ES-I3 (cell line): ENCODE measurements around the gene SGTB.

Experiments used
- H3K36me3 ChIP-seq: 2 replicates; pipeline ENCODE4 v1.6.1; 2013; ENCODE audit warnings: mild to moderate bottlenecking, low read length, control low read depth, moderate library complexity; ENCODE audit not compliant: insufficient read depth
- H3K4me1 ChIP-seq: 2 replicates; pipeline ENCODE4 v1.6.1; 2013; ENCODE audit warnings: mild to moderate bottlenecking, control low read depth, low read length; ENCODE audit not compliant: insufficient read depth
- H3K9ac ChIP-seq: 2 replicates; pipeline ENCODE4 v1.6.1; 2013; ENCODE audit warnings: low read depth, mild to moderate bottlenecking, low read length, moderate library complexity
- H3K9me3 ChIP-seq: 2 replicates; pipeline ENCODE4 v1.6.1; 2013; ENCODE audit warnings: mild to moderate bottlenecking, low read length, moderate library complexity; ENCODE audit not compliant: control insufficient read depth, insufficient read depth

The SGTB gene

DNA sequence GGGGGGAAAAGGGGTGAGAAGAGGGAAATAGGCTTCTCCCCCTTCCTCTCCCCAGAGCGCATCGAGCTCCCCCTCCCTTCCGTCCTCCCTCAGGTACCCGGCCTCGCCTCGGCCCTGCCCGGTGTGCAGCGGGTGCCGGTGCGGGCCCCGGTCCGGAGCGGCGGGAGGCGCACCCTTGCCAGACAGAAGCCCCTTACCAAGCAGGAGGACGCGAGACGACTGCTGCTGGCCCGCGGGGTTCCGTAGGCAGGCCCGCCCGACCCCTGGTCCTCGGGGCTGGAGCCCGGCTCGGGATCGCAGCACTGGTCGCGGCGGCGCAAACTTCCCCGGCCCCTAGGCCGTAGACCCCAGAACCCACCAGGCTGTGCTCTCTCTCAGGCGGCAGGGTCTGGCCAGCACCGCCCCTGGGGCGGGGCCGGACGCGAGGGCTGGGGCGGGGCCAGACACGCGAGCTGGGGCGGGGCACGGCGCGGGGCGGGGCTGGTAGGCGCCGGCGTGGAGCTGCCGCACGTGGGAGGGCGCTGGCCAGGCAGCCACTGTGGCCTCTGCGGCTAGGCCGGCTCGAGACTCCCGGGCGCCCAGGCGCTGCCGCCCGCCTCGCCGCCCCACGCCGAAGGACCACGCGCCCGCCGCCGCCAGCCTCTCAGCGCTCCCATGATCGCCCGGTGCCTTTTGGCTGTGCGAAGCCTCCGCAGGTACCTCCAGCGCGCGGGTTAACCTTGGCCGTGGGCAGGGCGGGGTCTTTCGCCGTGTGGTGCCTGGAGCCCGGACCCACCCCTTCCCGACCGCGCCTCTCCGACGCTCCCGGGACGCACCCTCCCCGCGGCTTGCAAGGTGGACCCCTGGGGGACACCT is at the start of gene SGTB, which contains the start of gene NLN:
TSS of gene SGTB (minus strand) at position 390 of the 855 bp plus-strand sequence. CDS start 1,302 bp downstream, outside the sequence.
TSS of gene NLN (plus strand) at position 486 of the 855 bp plus-strand sequence. CDS start at position 655, 169 bp downstream.
- Histone ChIP-seq H3K9me3 (no peaks in the 10 kb centered on the region), H3K9ac (peak within 1 kb of the TSS; percentile 91), H3K36me3 (peaks cover 2% of the 10 kb centered on the region), H3K4me1 (peaks cover 7% of the 10 kb centered on the region)

- peaks cover 9% of the 10 kb centered on the region; the same call in 1 of the 2 replicates for H3K36me3 ChIP-seq
- H3K9ac ChIP-seq, result no peak overlapping the region
- H3K4me1 ChIP-seq, result no peaks in the 10 kb centered on the region
- no peaks in the 10 kb centered on the region for H3K9me3 ChIP-seq
Observed at GRCh38 chr5:65771266-65771665, 49.4 kb upstream of the SGTB start.

GRCh38 chr5:65769539-65769938 is 47.6 kb upstream of the SGTB start:
- Histone ChIP-seq H3K9me3 (no peaks in the 10 kb centered on the region), H3K9ac (no peak overlapping the region), H3K4me1 (no peaks in the 10 kb centered on the region), H3K36me3 (peaks cover 14% of the 10 kb centered on the region; the same call in 1 of the 2 replicates)

GRCh38 chr5:65768723-65769346 is 46.9 kb upstream of the SGTB start:
- H3K36me3 ChIP-seq, result peaks cover 10% of the 10 kb centered on the region; the same call in 1 of the 2 replicates
- no peaks in the 10 kb centered on the region for H3K4me1 ChIP-seq
- no peaks in the 10 kb centered on the region for H3K9me3 ChIP-seq
- H3K9ac ChIP-seq, result no peak overlapping the region

DNA sequence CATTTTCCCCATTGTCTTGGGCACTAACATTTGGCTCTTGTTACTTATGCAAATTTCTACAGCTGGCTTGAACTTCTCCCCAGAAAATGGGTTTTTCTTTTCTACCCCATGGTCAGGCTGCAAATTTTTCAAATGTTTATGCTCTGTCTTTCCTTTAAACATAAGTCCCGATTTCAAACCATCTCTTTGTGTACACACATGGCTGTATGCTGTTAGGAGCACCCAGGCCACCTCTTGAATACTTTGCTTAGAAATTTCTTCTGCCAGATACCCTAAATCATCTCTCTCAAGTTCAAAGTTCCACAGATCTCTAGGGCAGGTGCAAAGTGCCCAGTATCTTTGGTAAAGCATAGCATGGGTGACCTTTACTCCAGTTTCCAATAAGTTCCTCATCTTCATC is 45.7 kb upstream of the SGTB start:
- H3K9me3 ChIP-seq, result no peaks in the 10 kb centered on the region
- H3K9ac ChIP-seq, result no peak overlapping the region
- H3K4me1 ChIP-seq, result no peaks in the 10 kb centered on the region
- peaks cover 10% of the 10 kb centered on the region; the same call in 1 of the 2 replicates for H3K36me3 ChIP-seq

DNA sequence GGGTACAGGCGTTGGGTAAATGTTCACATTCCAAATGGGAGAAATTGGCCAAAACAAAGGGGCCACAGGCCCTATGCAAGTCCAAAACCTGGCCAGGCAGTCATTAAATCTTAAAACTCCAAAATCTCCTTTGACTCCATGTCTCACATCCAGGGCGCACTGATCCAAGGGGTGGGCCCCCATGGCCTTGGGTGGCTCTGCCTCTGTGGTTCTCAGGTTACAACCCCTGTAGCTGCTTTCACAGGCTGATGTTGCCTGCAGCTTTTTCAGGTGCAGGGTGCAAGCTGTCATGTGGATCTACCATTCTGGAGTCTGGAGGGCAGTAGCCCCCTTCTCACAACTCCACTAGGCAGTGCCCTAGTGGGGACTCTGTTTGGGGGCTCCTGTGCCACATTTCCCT is 44.9 kb upstream of the SGTB start:
- Histone ChIP-seq H3K36me3 (peaks cover 10% of the 10 kb centered on the region; the same call in 1 of the 2 replicates), H3K4me1 (no peaks in the 10 kb centered on the region), H3K9ac (no peak overlapping the region), H3K9me3 (no peaks in the 10 kb centered on the region)

DNA sequence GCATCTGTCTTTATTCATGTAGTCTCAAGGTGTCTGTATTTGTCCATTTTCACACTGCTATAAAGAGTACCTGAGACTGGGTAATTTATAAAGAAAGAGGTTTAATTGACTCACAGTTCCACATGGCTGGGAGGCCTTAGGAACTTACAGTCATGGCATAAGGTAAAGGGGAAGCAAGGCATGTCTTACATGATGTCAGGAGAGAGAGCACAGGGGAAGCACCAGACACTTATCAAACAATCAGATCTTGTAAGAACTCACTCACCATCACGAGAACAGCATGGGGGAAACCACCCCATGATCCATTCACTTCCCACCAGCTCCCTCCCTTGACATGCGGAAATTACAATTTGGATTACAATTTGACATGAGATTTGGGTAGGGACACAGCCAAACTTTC is 44.3 kb upstream of the SGTB start:
- Histone ChIP-seq H3K9me3 (no peaks in the 10 kb centered on the region), H3K36me3 (peaks cover 10% of the 10 kb centered on the region; the same call in 1 of the 2 replicates), H3K9ac (no peak overlapping the region), H3K4me1 (no peaks in the 10 kb centered on the region)

- Histone ChIP-seq H3K4me1 (no peaks in the 10 kb centered on the region), H3K36me3 (peaks cover 10% of the 10 kb centered on the region; the same call in 1 of the 2 replicates), H3K9ac (no peak overlapping the region), H3K9me3 (no peaks in the 10 kb centered on the region)
Observed at GRCh38 chr5:65765582-65765981, 43.7 kb upstream of the SGTB start.

GRCh38 chr5:65762234-65762633 is 40.3 kb upstream of the SGTB start:
- Histone ChIP-seq H3K9ac (no peak overlapping the region), H3K36me3 (peaks cover 12% of the 10 kb centered on the region; the same call in 1 of the 2 replicates), H3K4me1 (no peaks in the 10 kb centered on the region), H3K9me3 (no peaks in the 10 kb centered on the region)

- Histone ChIP-seq H3K9ac (no peak overlapping the region), H3K4me1 (no peaks in the 10 kb centered on the region), H3K36me3 (peaks cover 2% of the 10 kb centered on the region; the same call in 1 of the 2 replicates), H3K9me3 (no peaks in the 10 kb centered on the region)
Observed at GRCh38 chr5:65760504-65761275, 38.8 kb upstream of the SGTB start.

DNA sequence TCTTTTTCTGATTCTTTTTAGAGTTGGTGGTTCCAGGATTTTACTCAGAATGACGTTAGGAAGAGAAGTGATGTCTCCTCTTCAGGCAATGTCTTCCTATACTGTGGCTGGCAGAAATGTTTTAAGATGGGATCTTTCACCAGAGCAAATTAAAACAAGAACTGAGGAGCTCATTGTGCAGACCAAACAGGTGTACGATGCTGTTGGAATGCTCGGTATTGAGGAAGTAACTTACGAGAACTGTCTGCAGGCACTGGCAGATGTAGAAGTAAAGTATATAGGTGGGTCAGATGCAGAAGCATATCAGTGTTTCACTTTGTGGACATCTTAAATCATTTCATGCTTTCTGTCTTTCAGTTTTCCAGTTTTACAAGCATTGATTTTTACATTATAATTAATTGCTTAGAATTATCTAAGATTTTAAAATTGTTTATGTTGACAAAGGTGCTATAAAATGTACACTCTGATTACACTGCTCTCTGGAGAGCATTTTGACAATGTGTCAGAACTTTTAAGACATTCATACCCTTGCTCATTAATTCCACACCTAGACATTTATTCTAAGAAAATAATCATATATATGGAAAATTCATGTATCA is 36.7 kb upstream of the SGTB start:
- no peaks in the 10 kb centered on the region for H3K9me3 ChIP-seq
- H3K9ac ChIP-seq, result no peak overlapping the region
- no peaks in the 10 kb centered on the region for H3K4me1 ChIP-seq
- H3K36me3 ChIP-seq, result peaks cover 2% of the 10 kb centered on the region; the same call in 1 of the 2 replicates

- H3K4me1 ChIP-seq, result no peaks in the 10 kb centered on the region
- H3K9ac ChIP-seq, result no peak overlapping the region
- H3K36me3 ChIP-seq, result no peaks in the 10 kb centered on the region
- no peaks in the 10 kb centered on the region for H3K9me3 ChIP-seq
Observed at GRCh38 chr5:65753189-65753588, 31.3 kb upstream of the SGTB start.

DNA sequence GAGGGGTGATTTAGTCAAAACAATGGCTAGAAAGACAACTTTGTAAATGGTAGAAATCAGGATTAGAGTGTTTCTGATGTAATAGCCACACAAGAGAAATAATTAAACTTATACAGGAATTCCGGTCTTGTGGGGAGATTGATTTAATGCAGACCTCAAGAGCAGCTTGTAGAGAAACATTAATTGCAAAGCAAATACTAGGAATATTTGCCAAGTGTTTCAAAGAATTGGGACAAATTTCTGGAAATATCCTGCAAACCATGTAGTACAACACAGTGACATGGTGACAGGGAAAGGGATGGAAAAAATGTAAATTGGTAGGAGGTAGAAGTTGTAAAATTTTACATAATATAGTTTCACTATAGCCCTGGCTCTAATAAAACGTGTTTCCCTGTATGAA is 29.0 kb upstream of the SGTB start:
- Histone ChIP-seq H3K9me3 (no peaks in the 10 kb centered on the region), H3K9ac (no peak overlapping the region), H3K4me1 (no peaks in the 10 kb centered on the region), H3K36me3 (no peaks in the 10 kb centered on the region)

DNA sequence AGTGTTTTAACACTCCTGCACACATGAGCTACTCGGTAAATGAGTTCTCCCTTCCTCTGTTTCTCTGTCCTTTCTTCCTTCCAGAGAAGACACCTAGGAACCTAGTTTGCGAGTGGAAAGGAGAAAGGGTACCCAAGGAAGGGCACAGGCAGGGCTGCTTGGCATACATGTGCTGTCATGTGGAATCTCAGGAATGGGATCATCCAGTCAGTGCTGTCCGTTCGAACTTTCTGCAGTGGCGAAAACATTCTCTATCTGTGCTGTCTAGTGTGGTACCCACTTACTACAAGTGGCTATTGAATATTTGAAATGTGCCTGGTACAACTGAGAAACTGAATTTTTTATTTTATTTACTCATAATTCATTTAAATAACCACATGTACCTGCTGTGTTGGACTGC is 28.0 kb upstream of the SGTB start:
- H3K9me3 ChIP-seq, result no peaks in the 10 kb centered on the region
- no peaks in the 10 kb centered on the region for H3K4me1 ChIP-seq
- H3K36me3 ChIP-seq, result no peaks in the 10 kb centered on the region
- H3K9ac ChIP-seq, result no peak overlapping the region
